ENCODE results near the gene SDC3.

DNA sequence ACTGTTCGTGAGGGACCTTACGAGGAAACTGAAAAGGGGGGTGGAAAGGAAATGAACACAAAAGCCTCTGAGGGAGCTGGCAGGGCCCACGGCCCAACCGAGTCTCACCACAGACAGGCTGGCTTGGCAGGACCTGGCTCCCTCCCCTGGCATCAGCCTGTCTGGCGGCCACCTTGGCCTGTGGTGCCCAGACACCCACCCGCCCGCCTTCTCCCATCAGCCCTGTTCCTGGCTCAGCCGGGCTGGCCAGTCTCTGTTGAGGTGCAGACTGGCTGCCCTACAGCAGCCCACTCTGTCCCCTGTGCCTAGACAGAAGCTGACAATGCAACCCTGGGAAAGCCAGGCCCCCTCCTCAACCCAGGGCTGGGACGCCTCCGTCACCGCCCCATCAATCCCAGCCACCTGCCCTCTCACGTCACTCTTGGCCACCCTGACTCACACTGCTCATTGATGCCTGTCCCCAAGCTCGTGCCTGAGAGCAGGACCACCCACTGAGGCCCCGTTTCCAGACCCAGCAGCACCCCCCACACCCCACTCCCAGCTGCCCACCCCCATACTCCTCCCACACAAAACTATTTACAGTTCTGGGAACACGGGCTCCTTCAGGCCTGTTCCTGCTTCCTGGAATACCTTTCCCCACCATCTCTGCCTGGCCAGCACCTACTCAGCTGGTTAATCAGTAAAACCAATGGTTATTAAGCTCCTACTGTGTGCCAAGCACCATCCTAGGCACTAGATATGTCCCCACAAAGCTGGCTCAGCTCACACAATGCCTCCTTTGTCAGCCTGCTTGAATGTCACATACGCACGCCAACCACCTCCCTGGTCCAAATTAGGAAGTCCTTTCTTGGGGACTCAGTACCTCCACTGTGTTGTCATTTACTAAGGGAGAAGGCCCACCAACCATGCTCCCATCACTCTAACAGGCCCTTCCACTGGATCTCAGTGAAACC, 22.7 kb downstream of the SDC3 start:
- TF ChIP-seq, protein P1, sequence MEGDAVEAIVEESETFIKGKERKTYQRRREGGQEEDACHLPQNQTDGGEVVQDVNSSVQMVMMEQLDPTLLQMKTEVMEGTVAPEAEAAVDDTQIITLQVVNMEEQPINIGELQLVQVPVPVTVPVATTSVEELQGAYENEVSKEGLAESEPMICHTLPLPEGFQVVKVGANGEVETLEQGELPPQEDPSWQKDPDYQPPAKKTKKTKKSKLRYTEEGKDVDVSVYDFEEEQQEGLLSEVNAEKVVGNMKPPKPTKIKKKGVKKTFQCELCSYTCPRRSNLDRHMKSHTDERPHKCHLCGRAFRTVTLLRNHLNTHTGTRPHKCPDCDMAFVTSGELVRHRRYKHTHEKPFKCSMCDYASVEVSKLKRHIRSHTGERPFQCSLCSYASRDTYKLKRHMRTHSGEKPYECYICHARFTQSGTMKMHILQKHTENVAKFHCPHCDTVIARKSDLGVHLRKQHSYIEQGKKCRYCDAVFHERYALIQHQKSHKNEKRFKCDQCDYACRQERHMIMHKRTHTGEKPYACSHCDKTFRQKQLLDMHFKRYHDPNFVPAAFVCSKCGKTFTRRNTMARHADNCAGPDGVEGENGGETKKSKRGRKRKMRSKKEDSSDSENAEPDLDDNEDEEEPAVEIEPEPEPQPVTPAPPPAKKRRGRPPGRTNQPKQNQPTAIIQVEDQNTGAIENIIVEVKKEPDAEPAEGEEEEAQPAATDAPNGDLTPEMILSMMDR (conservative IDR thresholded peaks at IDR 0.05 in 1 of 2, IDR thresholded peaks at IDR 0.05 in 1 of 2; ENCODE audit: low read depth in 1 of 2, low read length in 2 of 2) = no peak
- TF ChIP-seq EZH2 (IDR thresholded peaks at IDR 0.05; ENCODE audit: low read length, missing control alignments) = no peak

Data from fibroblast of lung (primary cell).